ENCODE results near the gene HACD4.

DNA sequence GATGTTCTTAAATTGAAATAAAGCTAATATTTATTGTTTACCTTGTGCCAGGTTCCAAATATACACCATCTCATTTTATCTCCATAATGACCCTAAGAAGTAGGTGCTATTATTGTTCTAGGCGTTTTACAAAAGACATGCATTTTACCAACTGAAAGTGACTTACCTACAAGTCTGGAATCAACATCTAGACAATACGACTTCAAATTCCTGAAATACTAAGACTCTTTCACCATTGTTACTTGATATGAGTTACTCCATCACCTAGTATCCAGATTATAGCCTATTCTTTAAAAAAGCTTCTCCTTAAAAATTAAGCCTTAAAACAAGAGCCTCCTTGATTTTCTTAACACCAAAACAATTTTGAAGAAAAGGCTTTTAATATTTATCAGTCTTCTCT lies 13.3 kb downstream of the HACD4 start:
- TF ChIP-seq, protein P1, sequence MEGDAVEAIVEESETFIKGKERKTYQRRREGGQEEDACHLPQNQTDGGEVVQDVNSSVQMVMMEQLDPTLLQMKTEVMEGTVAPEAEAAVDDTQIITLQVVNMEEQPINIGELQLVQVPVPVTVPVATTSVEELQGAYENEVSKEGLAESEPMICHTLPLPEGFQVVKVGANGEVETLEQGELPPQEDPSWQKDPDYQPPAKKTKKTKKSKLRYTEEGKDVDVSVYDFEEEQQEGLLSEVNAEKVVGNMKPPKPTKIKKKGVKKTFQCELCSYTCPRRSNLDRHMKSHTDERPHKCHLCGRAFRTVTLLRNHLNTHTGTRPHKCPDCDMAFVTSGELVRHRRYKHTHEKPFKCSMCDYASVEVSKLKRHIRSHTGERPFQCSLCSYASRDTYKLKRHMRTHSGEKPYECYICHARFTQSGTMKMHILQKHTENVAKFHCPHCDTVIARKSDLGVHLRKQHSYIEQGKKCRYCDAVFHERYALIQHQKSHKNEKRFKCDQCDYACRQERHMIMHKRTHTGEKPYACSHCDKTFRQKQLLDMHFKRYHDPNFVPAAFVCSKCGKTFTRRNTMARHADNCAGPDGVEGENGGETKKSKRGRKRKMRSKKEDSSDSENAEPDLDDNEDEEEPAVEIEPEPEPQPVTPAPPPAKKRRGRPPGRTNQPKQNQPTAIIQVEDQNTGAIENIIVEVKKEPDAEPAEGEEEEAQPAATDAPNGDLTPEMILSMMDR (IDR thresholded peaks at IDR 0.05) = no peak
- TF ChIP-seq POLR2A (IDR thresholded peaks at IDR 0.05) = no peak

Measured in stomach (tissue), 4 donors.